Progenitor cell of endocrine pancreas (in vitro differentiated cells): ENCODE data around the gene DOCK4. TPM values are rescaled to one million over a fixed set of nuclear protein-coding genes. Genes with fewer than 3 reads are reported as not detected.

Experiments used
- DNase-seq: peaks from one replicate; pipeline ENCODE4 v3.0.0; 2021; ENCODE audit warnings: low spot score; ENCODE audit not compliant: unreplicated experiment
- H3K27ac Mint-ChIP-seq: 2 replicates; pipeline ENCODE4 v1.8.0; 2021; ENCODE audit warnings: mild to moderate bottlenecking, moderate library complexity, mixed read lengths
- H3K27me3 Mint-ChIP-seq: 2 replicates; pipeline ENCODE4 v1.8.0; 2021; ENCODE audit warnings: mixed read lengths
- H3K36me3 Mint-ChIP-seq: 2 replicates; pipeline ENCODE4 v1.8.0; 2022; ENCODE audit warnings: mixed read lengths; ENCODE audit not compliant: insufficient read depth
- H3K4me1 Mint-ChIP-seq: 2 replicates; pipeline ENCODE4 v1.8.0; 2021; ENCODE audit warnings: low read depth, mixed read lengths
- H3K4me3 Mint-ChIP-seq: 2 replicates; pipeline ENCODE4 v1.8.0; 2021; ENCODE audit warnings: low read depth, mild to moderate bottlenecking, moderate library complexity, mixed read lengths
- H3K9me3 Mint-ChIP-seq: 2 replicates; pipeline ENCODE4 v1.8.0; 2021; ENCODE audit warnings: low read depth, mixed read lengths
- CTCF ChIP-seq: fragments of 200-600 bp; sonication (generic); IDR thresholded peaks from one replicate; pipeline ENCODE4 v1.5.0; 2021; ENCODE audit warnings: antibody characterized with exemption, mild to moderate bottlenecking; ENCODE audit not compliant: unreplicated experiment
- total RNA-seq: library from RNA; stranded (reverse); gene quantifications from 2 replicates; pipeline ENCODE4 v1.2.1, GENCODE V29; 2021

The DOCK4 gene
- total RNA-seq, 1 donor from 2014 or later, result 28.8 TPM

DNA sequence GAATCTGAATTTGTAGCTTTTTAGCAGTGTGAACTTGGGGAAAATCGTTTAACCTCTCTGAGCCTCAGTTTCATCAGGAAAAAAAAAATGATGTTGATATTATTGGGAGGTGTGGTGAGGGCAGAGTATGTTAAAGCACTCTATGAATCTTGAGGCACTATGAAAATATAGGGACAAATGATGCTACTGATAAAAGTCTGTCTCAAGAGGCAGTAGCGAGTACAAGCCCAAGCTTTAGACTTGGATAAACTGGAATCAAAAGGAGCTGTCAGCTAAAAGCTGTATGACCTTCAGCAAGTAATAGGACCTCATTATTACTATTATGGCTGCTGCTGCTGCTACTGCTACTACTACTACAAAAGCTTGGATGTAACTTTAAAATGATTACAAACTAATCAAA is 8.7 kb upstream of the DOCK4 start:
- H3K4me1 Mint-ChIP-seq, result peaks cover 17% of the 10 kb centered on the region
- no peak for TF ChIP-seq CTCF
- H3K9me3 Mint-ChIP-seq, result peaks cover 3% of the 10 kb centered on the region
- no peak overlapping the region for H3K27ac Mint-ChIP-seq
- H3K4me3 Mint-ChIP-seq, result no peak overlapping the region
- peaks cover 4% of the 10 kb centered on the region for H3K36me3 Mint-ChIP-seq
- DNase-seq, result no peak
- H3K27me3 Mint-ChIP-seq, result no peaks in the 10 kb centered on the region

GRCh38 chr7:112214268-112214667 is 8.1 kb upstream of the DOCK4 start:
- peaks cover 4% of the 10 kb centered on the region for H3K36me3 Mint-ChIP-seq
- H3K27ac Mint-ChIP-seq, result no peak overlapping the region
- H3K27me3 Mint-ChIP-seq, result no peaks in the 10 kb centered on the region
- no peak overlapping the region for H3K4me3 Mint-ChIP-seq
- no peak for DNase-seq
- TF ChIP-seq CTCF, result no peak
- H3K4me1 Mint-ChIP-seq, result peaks cover 17% of the 10 kb centered on the region
- H3K9me3 Mint-ChIP-seq, result peaks cover 3% of the 10 kb centered on the region

DNA sequence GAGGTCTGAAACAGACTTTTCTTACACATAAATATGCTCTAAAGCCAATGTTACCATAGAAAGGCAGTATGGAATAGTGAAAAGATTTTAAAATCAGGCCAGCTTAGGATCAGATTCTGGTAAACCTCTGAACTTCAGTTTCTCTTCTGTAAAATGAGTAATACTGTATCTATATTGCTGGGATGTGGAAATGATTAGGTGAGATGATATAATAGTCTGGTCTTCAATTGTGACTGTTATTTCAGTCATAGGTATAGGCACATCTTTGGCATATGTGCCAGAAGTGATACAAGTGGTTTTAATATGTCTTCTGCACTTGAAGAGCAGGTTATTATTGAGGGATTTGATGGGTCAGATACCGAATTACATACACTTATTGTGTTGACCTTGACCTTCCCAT is 7.5 kb upstream of the DOCK4 start:
- no peak for TF ChIP-seq CTCF
- Mint-ChIP-seq H3K27me3 (no peaks in the 10 kb centered on the region), H3K36me3 (peaks cover 4% of the 10 kb centered on the region), H3K9me3 (peaks cover 3% of the 10 kb centered on the region), H3K4me3 (no peak overlapping the region), H3K27ac (no peak overlapping the region), H3K4me1 (peaks cover 17% of the 10 kb centered on the region)
- DNase-seq, result no peak

- no peak overlapping the region for H3K27ac Mint-ChIP-seq
- no peak for DNase-seq
- TF ChIP-seq CTCF, result no peak
- H3K27me3 Mint-ChIP-seq, result no peaks in the 10 kb centered on the region
- no peaks in the 10 kb centered on the region for H3K9me3 Mint-ChIP-seq
- H3K36me3 Mint-ChIP-seq, result peaks cover 2% of the 10 kb centered on the region
- H3K4me1 Mint-ChIP-seq, result peaks cover 18% of the 10 kb centered on the region
- no peak overlapping the region for H3K4me3 Mint-ChIP-seq
These were observed 6.4 kb upstream of the DOCK4 start for GRCh38 chr7:112212571-112212970.

DNA sequence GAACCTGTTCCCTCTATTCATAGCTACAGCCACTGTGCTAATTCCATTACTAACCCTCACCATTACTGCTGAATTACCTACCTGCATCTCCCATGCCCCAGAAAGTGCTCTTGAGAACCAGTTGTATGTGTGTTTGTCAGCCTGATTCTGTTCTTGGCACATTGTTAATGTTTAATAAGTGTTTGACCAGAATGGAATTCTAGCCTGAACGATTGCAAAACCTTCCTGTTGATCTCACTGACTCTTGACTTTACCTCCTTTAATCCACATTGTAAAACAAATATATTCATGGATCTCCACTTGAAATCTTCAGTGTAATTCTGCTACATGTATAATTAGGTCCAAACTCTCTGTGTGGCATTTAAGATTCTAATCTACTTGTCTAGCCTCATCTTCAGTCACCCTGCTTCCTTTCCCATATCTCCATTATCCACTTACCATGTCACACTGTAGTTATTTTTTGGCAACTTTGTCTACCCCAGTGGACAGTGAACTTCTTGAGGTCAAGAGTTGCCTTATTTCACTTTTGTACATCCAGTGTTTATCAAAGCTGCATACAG is 5.2 kb upstream of the DOCK4 start:
- Mint-ChIP-seq H3K27ac (no peak overlapping the region), H3K4me1 (peaks cover 22% of the 10 kb centered on the region), H3K4me3 (no peak overlapping the region), H3K27me3 (no peaks in the 10 kb centered on the region), H3K36me3 (no peaks in the 10 kb centered on the region), H3K9me3 (no peaks in the 10 kb centered on the region)
- no peak for DNase-seq
- no peak for TF ChIP-seq CTCF
